Measurements from ENCODE around the gene TCF7L1.

- TF ChIP-seq, protein P1, sequence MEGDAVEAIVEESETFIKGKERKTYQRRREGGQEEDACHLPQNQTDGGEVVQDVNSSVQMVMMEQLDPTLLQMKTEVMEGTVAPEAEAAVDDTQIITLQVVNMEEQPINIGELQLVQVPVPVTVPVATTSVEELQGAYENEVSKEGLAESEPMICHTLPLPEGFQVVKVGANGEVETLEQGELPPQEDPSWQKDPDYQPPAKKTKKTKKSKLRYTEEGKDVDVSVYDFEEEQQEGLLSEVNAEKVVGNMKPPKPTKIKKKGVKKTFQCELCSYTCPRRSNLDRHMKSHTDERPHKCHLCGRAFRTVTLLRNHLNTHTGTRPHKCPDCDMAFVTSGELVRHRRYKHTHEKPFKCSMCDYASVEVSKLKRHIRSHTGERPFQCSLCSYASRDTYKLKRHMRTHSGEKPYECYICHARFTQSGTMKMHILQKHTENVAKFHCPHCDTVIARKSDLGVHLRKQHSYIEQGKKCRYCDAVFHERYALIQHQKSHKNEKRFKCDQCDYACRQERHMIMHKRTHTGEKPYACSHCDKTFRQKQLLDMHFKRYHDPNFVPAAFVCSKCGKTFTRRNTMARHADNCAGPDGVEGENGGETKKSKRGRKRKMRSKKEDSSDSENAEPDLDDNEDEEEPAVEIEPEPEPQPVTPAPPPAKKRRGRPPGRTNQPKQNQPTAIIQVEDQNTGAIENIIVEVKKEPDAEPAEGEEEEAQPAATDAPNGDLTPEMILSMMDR (IDR thresholded peaks at IDR 0.05; ENCODE audit: low read depth, low read length, poor library complexity, severe bottlenecking), result no peak
- TF ChIP-seq EZH2phosphoT487 (IDR thresholded peaks at IDR 0.05; ENCODE audit: borderline replicate concordance, low read length), result no peak
These were observed 21.0 kb downstream of the TCF7L1 start for GRCh38 chr2:85154048-85154753.
